ENCODE results near the gene TLK1. TPM values are rescaled to one million over a fixed set of nuclear protein-coding genes. Genes with fewer than 3 reads are reported as not detected.

Gene TLK1
- total RNA-seq, 1 experiment from 2014 or later, result 10.1 TPM

DNA sequence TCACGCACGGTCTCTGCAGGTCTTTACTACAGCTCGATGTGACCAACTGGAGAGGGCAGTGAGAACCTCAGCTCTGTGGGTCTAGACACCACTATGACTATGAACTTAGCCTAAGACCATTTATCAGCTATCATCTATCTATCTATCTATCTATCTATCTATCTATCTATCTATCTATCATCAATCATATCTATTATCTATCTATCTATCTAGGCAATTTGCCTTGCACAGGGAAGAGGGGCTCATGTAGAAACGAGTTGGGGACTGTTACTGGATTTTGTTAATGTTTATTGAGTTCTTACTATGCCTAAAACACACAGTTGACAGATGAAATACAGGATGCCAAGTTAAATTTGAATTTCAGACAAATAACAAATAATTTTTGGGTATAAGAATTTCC lies 41.1 kb upstream of the TLK1 start:
- POLR2A ChIA-PET (ENCODE audit: unreplicated experiment), result no interaction called here
- Histone ChIP-seq H3K27ac (ENCODE audit: low read length) (no peak overlapping the region), H4K20me1 (ENCODE audit: low read length) (no peaks in the 10 kb centered on the region), H3K4me3 (ENCODE audit: low read length) (no peak overlapping the region), H3K9me3 (ENCODE audit: low read length) (no peaks in the 10 kb centered on the region), H3K4me2 (ENCODE audit: low read length) (no peak overlapping the region), H3K27me3 (ENCODE audit: low read length) (no peaks in the 10 kb centered on the region), H3K36me3 (ENCODE audit: low read depth, low read length) (no peaks in the 10 kb centered on the region), H3K9ac (ENCODE audit: low read length) (no peak overlapping the region), H3F3A (ENCODE audit: low read length, unreplicated experiment) (no peaks in the 10 kb centered on the region), H3K9me2 (replicated peaks; ENCODE audit: low read length) (no peaks in the 10 kb centered on the region; the same call in 1 of the 2 replicates), H3K79me2 (ENCODE audit: low read length) (no peaks in the 10 kb centered on the region), H3K4me1 (ENCODE audit: insufficient read depth, low read length) (no peaks in the 10 kb centered on the region), H2AFZ (ENCODE audit: low read length) (no peak overlapping the region)
- ATAC-seq (no peak), DNase-seq (no peak)
- intact Hi-C loops (cut with micrococcal nuclease), result no loop called here
- CTCF ChIA-PET, result no interaction called here
- BruUV-seq (replicated peaks), result no TSS peak
- TF ChIP-seq EZH2phosphoT487 (IDR thresholded peaks at IDR 0.05; ENCODE audit: borderline replicate concordance, low read length), result no peak
- TF ChIP-seq EZH2 (IDR thresholded peaks at IDR 0.05; ENCODE audit: low read length, unreplicated experiment), result no peak
- TF ChIP-seq, protein P1, sequence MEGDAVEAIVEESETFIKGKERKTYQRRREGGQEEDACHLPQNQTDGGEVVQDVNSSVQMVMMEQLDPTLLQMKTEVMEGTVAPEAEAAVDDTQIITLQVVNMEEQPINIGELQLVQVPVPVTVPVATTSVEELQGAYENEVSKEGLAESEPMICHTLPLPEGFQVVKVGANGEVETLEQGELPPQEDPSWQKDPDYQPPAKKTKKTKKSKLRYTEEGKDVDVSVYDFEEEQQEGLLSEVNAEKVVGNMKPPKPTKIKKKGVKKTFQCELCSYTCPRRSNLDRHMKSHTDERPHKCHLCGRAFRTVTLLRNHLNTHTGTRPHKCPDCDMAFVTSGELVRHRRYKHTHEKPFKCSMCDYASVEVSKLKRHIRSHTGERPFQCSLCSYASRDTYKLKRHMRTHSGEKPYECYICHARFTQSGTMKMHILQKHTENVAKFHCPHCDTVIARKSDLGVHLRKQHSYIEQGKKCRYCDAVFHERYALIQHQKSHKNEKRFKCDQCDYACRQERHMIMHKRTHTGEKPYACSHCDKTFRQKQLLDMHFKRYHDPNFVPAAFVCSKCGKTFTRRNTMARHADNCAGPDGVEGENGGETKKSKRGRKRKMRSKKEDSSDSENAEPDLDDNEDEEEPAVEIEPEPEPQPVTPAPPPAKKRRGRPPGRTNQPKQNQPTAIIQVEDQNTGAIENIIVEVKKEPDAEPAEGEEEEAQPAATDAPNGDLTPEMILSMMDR (conservative IDR thresholded peaks at IDR 0.05; ENCODE audit: low read depth, low read length), result no peak

DNA sequence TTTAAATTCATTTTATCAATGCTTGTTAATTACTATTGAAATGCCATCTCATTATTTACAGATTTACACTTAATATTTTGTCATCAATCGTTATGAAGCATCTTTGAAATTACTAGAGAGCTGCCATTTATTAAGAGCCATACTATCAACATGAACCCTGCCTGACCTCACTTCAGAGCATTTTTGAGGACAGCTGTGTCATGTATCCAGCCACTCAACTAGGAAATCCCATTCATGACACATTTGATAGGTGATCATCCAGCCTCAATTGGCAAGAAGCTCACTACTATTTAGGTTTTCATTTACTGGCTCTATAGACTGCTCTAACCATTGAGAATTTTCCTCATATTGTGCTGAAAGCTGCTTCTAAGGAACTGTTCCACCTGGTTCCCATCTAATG lies 40.6 kb upstream of the TLK1 start:
- no peak overlapping the region for H3K9ac ChIP-seq (ENCODE audit: low read length)
- no peaks in the 10 kb centered on the region for H3K36me3 ChIP-seq (ENCODE audit: low read depth, low read length)
- ChIA-PET CTCF (no interaction called here), POLR2A (ENCODE audit: unreplicated experiment) (no interaction called here)
- H3K27ac ChIP-seq (ENCODE audit: low read length), result no peak overlapping the region
- no TSS peak for BruUV-seq (replicated peaks)
- intact Hi-C loops (cut with micrococcal nuclease), result no loop called here
- ATAC-seq, result no peak
- TF ChIP-seq, protein P1 (conservative IDR thresholded peaks at IDR 0.05; ENCODE audit: low read depth, low read length), result no peak
- TF ChIP-seq EZH2 (IDR thresholded peaks at IDR 0.05; ENCODE audit: low read length, unreplicated experiment) (no peak), EZH2phosphoT487 (IDR thresholded peaks at IDR 0.05; ENCODE audit: borderline replicate concordance, low read length) (no peak)
- no peaks in the 10 kb centered on the region for H3F3A ChIP-seq (ENCODE audit: low read length, unreplicated experiment)
- no peak overlapping the region for H2AFZ ChIP-seq (ENCODE audit: low read length)
- no peak overlapping the region for H3K4me2 ChIP-seq (ENCODE audit: low read length)
- no peaks in the 10 kb centered on the region for H3K27me3 ChIP-seq (ENCODE audit: low read length)
- H4K20me1 ChIP-seq (ENCODE audit: low read length), result no peaks in the 10 kb centered on the region
- no peak for DNase-seq
- H3K4me3 ChIP-seq (ENCODE audit: low read length), result no peak overlapping the region
- H3K9me3 ChIP-seq (ENCODE audit: low read length), result no peaks in the 10 kb centered on the region
- H3K4me1 ChIP-seq (ENCODE audit: insufficient read depth, low read length), result no peaks in the 10 kb centered on the region
- H3K79me2 ChIP-seq (ENCODE audit: low read length), result no peaks in the 10 kb centered on the region
- no peaks in the 10 kb centered on the region; the same call in 1 of the 2 replicates for H3K9me2 ChIP-seq (replicated peaks; ENCODE audit: low read length)

- no peak for DNase-seq
- CTCF ChIA-PET, result no interaction called here
Measured at GRCh38 chr2:171200469-171200868, 39.8 kb upstream of the TLK1 start.

More at GRCh38 chr2:171200469-171200868, 39.8 kb upstream of the TLK1 start:
- Histone ChIP-seq H3K9me3 (ENCODE audit: low read length) (no peaks in the 10 kb centered on the region), H3K27me3 (ENCODE audit: low read length) (no peaks in the 10 kb centered on the region), H3K4me2 (ENCODE audit: low read length) (no peak overlapping the region), H3K36me3 (ENCODE audit: low read depth, low read length) (no peaks in the 10 kb centered on the region), H4K20me1 (ENCODE audit: low read length) (no peaks in the 10 kb centered on the region), H3K79me2 (ENCODE audit: low read length) (no peaks in the 10 kb centered on the region), H3K9ac (ENCODE audit: low read length) (no peak overlapping the region), H3K27ac (ENCODE audit: low read length) (no peak overlapping the region), H3K4me1 (ENCODE audit: insufficient read depth, low read length) (no peaks in the 10 kb centered on the region), H3K4me3 (ENCODE audit: low read length) (no peak overlapping the region), H3F3A (ENCODE audit: low read length, unreplicated experiment) (no peaks in the 10 kb centered on the region), H2AFZ (ENCODE audit: low read length) (no peak overlapping the region), H3K9me2 (replicated peaks; ENCODE audit: low read length) (no peaks in the 10 kb centered on the region)
- intact Hi-C loops (cut with micrococcal nuclease), result no loop called here
- POLR2A ChIA-PET (ENCODE audit: unreplicated experiment), result no interaction called here
- ATAC-seq, result no peak
- TF ChIP-seq, protein P1 (conservative IDR thresholded peaks at IDR 0.05; ENCODE audit: low read depth, low read length), result no peak
- TF ChIP-seq EZH2phosphoT487 (IDR thresholded peaks at IDR 0.05; ENCODE audit: borderline replicate concordance, low read length), result no peak
- no peak for TF ChIP-seq EZH2 (IDR thresholded peaks at IDR 0.05; ENCODE audit: low read length, unreplicated experiment)
- no TSS peak for BruUV-seq (replicated peaks)
